GM20431 (cell line): Measurements from ENCODE around the gene OR5D18.
"Not testable (repeated sequence)": the region's sequence is repeated elsewhere in the genome, so short reads cannot be mapped to it uniquely, and the experiment has no call there.

ENCODE experiments used
- in situ Hi-C: fragments of 300-500 bp; cut with MseI, MboI; formaldehyde crosslinking; loops from one replicate; pipeline ENCODE4 v1.15.0; 2020; ENCODE audit warnings: low sequenced_read_pairs; ENCODE audit not compliant: unreplicated experiment

The OR5D18 gene

GRCh38 chr11:55819330-55819729 is at the start of gene OR5D18:
Gene OR5D18, plus strand, starts transcription at chr11:55819630. Its CDS starts 0 bp downstream, at chr11:55819630.
- in situ Hi-C loops, result no loop called here

- in situ Hi-C loops, result no loop called here
These were observed 46.3 kb upstream of the OR5D18 start, which contains the start of gene OR5D13 for GRCh38 chr11:55773138-55773537. Gene OR5D13, plus strand, starts transcription at chr11:55773438. Its CDS starts 0 bp downstream, at chr11:55773438.

- in situ Hi-C loops, result no loop called here
These were observed 27.8 kb upstream of the OR5D18 start for GRCh38 chr11:55791606-55792005.

DNA sequence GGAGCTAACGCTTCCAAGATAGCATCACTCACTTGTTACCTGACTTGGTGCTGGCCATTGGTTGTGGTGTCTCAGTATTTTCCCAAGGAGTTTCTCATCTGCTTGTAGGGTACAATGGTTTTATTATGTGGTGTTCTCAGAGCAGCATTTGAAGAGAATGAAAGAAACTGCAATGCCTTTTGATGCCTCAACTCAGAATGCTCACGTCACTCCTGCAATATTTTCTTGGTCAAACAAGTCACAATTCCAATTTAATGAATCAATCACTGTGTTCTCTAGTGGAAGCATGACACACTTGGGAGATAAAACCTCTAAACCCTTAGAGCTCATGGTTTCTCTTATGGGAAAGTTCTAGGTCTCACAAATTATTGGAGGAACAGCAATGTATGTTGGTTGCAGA is 26.1 kb upstream of the OR5D18 start:
- in situ Hi-C loops, result no loop called here

DNA sequence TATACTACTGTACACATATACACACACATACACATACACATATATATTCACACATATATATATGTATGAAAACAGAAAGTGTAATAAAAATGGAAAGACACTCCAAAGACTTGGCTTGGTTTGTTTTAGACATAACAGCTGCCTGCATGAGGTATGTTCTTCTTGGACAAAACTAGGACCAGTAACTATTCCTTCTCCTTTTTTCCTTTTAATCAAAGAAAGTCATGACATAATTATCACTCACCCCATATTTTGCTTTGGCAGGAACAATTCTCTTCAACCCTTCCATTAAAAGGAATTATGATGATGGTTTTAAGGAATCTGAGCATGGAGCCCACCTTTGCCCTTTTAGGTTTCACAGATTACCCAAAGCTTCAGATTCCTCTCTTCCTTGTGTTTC is 24.2 kb upstream of the OR5D18 start, which contains the start of gene OR5D14:
TSS of gene OR5D14 (plus strand) at position 301 of the 400 bp plus-strand sequence. CDS start at position 301, 0 bp downstream.
- in situ Hi-C loops, result no loop called here

DNA sequence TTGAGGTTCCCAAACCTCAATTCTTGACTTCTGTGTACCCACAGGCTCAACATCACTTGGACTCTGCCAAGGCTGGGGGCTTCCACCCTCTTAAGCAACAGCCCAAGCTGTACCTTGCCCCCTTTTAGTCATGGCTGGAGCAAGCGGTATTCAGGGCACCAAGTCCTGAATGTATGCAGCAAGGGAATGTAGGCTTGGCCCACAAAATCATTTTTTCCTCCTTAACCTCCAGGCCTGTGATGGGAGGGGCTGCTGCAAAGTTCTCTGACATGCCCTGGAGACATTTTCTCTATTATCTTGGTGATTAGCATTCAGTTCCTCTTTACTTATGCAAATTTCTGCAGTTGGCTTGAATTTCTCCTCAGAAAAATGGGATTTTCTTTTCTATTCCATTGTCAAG is 13.2 kb upstream of the OR5D18 start:
- in situ Hi-C loops, result no loop called here

GRCh38 chr11:55811067-55811466 is 8.4 kb upstream of the OR5D18 start, which contains the start of gene OR5L1:
Gene OR5L1, plus strand, starts transcription at chr11:55811367. Its CDS starts 100 bp downstream, at chr11:55811467.
- in situ Hi-C loops, result no loop called here

- in situ Hi-C loops, result no loop called here
These were observed 7.5 kb downstream of the OR5D18 start, which contains the start of gene OR5L2 for GRCh38 chr11:55826919-55827318. Gene OR5L2, plus strand, starts transcription at chr11:55827219. Its CDS starts 0 bp downstream, at chr11:55827219.

DNA sequence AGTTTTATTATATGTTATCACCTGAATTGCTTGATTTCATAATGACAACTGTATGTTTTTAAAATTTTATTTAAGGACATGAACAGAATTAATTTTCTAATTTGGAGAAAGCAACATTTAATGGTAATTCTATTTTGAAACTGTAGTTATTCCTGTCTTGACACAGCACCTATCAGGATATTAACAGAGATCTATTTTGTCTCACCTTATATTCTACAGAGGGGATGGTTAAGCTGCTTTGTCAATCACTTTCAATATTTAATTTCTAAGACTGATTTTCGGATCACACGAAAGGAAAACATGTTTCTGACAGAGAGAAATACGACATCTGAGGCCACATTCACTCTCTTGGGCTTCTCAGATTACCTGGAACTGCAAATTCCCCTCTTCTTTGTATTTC is 19.0 kb downstream of the OR5D18 start, which contains the start of gene OR5D16:
TSS of gene OR5D16 (plus strand) at position 301 of the 400 bp plus-strand sequence. CDS start at position 301, 0 bp downstream.
- in situ Hi-C loops, result no loop called here

DNA sequence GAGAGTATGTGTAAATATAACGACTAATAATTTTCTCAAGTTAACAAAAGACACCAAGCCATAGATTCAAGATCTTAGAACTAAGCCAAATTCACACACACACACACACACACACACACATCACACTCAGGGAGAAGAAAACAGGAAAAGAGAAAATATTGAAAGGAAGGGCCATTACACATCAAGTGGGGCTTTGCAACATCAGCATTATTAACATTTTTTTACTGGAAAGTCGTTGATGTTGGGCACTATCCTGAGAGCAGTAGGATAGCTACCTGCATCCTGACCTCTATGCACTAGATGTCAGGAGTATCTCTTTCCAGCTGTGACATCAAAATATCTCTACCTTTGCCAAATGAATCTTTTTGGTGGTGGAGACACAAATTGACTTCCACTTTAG is 28.0 kb downstream of the OR5D18 start:
- in situ Hi-C loops, result no loop called here

GRCh38 chr11:55849037-55849436 is 29.6 kb downstream of the OR5D18 start:
- in situ Hi-C loops, result no loop called here

DNA sequence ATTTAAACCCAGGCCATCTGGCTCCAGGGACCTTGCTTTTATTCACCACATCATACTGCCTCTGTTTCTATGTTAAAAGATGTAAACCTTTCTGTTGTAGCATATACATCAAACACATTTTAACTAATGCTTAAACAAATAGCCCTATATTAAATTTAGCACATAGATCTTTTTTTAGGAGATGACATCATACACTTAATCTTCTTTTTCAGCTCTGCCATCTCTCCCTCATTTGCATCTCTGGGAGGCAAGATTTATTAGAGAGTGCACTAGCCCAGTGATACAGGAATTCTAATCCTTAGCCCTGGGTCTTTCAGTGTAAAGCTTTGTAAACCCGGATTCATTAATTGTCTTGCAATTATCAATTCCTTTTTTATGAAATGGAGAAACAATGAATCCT is 32.7 kb downstream of the OR5D18 start:
- in situ Hi-C loops, result no loop called here

GRCh38 chr11:55854704-55855103 is 35.3 kb downstream of the OR5D18 start:
- in situ Hi-C loops, result no loop called here

GRCh38 chr11:55867354-55867753 is 47.9 kb downstream of the OR5D18 start:
- in situ Hi-C loops, result not testable (repeated sequence)
